Endothelial cell of umbilical vein (primary cell): ENCODE data around the gene FAM24A. TPM values are rescaled to one million over a fixed set of nuclear protein-coding genes. Genes with fewer than 3 reads are reported as not detected.
A peak's percentile ranks its signal among the peaks of the same experiment; 100 is the strongest.
"Not testable (repeated sequence)": the region's sequence is repeated elsewhere in the genome, so short reads cannot be mapped to it uniquely, and the experiment has no call there.

Experiments used
- BruUV-seq: library from RNA; stranded (reverse); fragments of 400-500 nt; replicated peaks from 2 replicates; lab custom pipeline; 2021; lab: Mats Ljungman, UMichigan
- CTCF ChIA-PET: fragments of 300-600, 350-600 bp; sonication (Branson Sonifier 250); formaldehyde crosslinking; loops from one replicate; lab custom pipeline; 2021; ENCODE audit warnings: antibody characterized with exemption, inconsistent platforms; lab: Charles Lee
- POLR2A ChIA-PET: fragments of 300-600, 350-600 bp; sonication (Branson Sonifier 250); formaldehyde crosslinking; loops from one replicate; lab custom pipeline; 2021; ENCODE audit warnings: antibody characterized with exemption, inconsistent platforms; lab: Charles Lee
- DNase-seq: peaks from one replicate; pipeline ENCODE4 v3.0.0-alpha.2; 2011; ENCODE audit warnings: low read depth, low spot score
- FAIRE-seq: peaks from 2 replicates; lab custom pipeline; 2011; peaks lifted over from hg19 to GRCh38; lab: Jason Lieb, UNC
- H2AFZ ChIP-seq: 2 replicates; pipeline ENCODE4 v1.6.0; 2012; ENCODE audit warnings: low read depth, low read length, control low read depth, inconsistent platforms
- H3K27ac ChIP-seq: 2 replicates; pipeline ENCODE4 v1.5.1; 2011; ENCODE audit warnings: low read depth, mild to moderate bottlenecking, control low read depth, low read length, moderate library complexity; ENCODE audit not compliant: insufficient read depth
- H3K27me3 ChIP-seq, 2 experiments: 2 replicates each; pipeline versions ENCODE4 v1.6.0 to v1.6.1; 2011; ENCODE audit warnings: low read length in 2 of 2, mixed read lengths in 1 of 2; ENCODE audit not compliant: control insufficient read depth in 2 of 2, insufficient read depth in 2 of 2
- H3K36me3 ChIP-seq, 2 experiments: 2 replicates in 1 of 2; 3 replicates in 1 of 2; pipeline ENCODE4 v1.5.1; 2011; ENCODE audit warnings: low read length in 2 of 2, mild to moderate bottlenecking in 1 of 2, moderate library complexity in 1 of 2; ENCODE audit not compliant: control insufficient read depth in 2 of 2, insufficient read depth in 2 of 2; ENCODE audit errors: extremely low read depth in 1 of 2
- H3K4me1 ChIP-seq: 3 replicates; pipeline ENCODE4 v1.5.1; 2011; ENCODE audit warnings: mild to moderate bottlenecking, low read length; ENCODE audit not compliant: control insufficient read depth, insufficient read depth; ENCODE audit errors: extremely low read depth
- H3K4me2 ChIP-seq: 2 replicates; pipeline ENCODE4 v1.6.1; 2011; ENCODE audit warnings: low read length, control low read depth, mixed read lengths; ENCODE audit not compliant: insufficient read depth
- H3K4me3 ChIP-seq, 3 experiments: fragments of 200-600 bp in 1 of 3; sonication (generic), shearing (Covaris generic) in 1 of 3; replicated peaks in 1 of 3; 2 replicates each; pipeline ENCODE4 v1.5.1; 2011 to 2016; ENCODE audit warnings: control low read depth in 3 of 3, low read length in 3 of 3, mild to moderate bottlenecking in 2 of 3, inconsistent platforms in 1 of 3, low read depth in 1 of 3, moderate library complexity in 1 of 3; ENCODE audit not compliant: insufficient read depth in 1 of 3
- H3K79me2 ChIP-seq: 2 replicates; pipeline ENCODE4 v1.6.0; 2012; ENCODE audit warnings: low read length, inconsistent platforms; ENCODE audit not compliant: control insufficient read depth, insufficient read depth
- H3K9ac ChIP-seq: replicated peaks from 2 replicates; pipeline ENCODE3; 2011; ENCODE audit warnings: low read length, control low read depth; ENCODE audit not compliant: insufficient read depth; ENCODE audit errors: extremely low read depth
- H3K9me1 ChIP-seq: replicated peaks from 3 replicates; pipeline ENCODE4 v1.6.0; 2011; ENCODE audit warnings: mild to moderate bottlenecking, low read length; ENCODE audit not compliant: control insufficient read depth, insufficient read depth; ENCODE audit errors: extremely low read depth
- H3K9me3 ChIP-seq: replicated peaks from 2 replicates; pipeline ENCODE4 v1.5.1; 2012; ENCODE audit warnings: low read length, inconsistent platforms; ENCODE audit not compliant: control insufficient read depth, insufficient read depth
- H4K20me1 ChIP-seq: replicated peaks from 2 replicates; pipeline ENCODE3; 2011; ENCODE audit warnings: mild to moderate bottlenecking, low read length; ENCODE audit not compliant: control insufficient read depth, insufficient read depth; ENCODE audit errors: extremely low read depth
- EZH2 ChIP-seq: IDR thresholded peaks from 2 replicates; pipeline ENCODE4 v1.6.1; 2012; ENCODE audit warnings: borderline replicate concordance, low read depth, mild to moderate bottlenecking, moderate library complexity, low read length, inconsistent platforms; ENCODE audit not compliant: severe bottlenecking
- FOS ChIP-seq: IDR thresholded peaks from 2 replicates; pipeline ENCODE4 v1.6.1; 2011; ENCODE audit warnings: mild to moderate bottlenecking, low read length, moderate library complexity, borderline replicate concordance; ENCODE audit not compliant: insufficient read depth
- GATA2 ChIP-seq: IDR thresholded peaks from 2 replicates; pipeline ENCODE4 v1.7.0; 2011; ENCODE audit warnings: low read depth, mild to moderate bottlenecking, moderate library complexity, mixed read lengths, low read length; ENCODE audit not compliant: insufficient read length, insufficient read depth
- JUN ChIP-seq: IDR thresholded peaks from 2 replicates; pipeline ENCODE4 v1.6.1; 2011; ENCODE audit warnings: borderline replicate concordance, low read depth; ENCODE audit not compliant: insufficient read length, insufficient read depth
- MYC ChIP-seq: IDR thresholded peaks from one replicate; pipeline ENCODE4 v1.6.1; 2011; ENCODE audit warnings: mild to moderate bottlenecking, low read depth, low read length
- POLR2A ChIP-seq: IDR thresholded peaks from 2 replicates; pipeline ENCODE4 v1.6.1; 2012; ENCODE audit warnings: low read depth, mild to moderate bottlenecking, control low read depth, low read length
- POLR2AphosphoS5 ChIP-seq: IDR thresholded peaks from 2 replicates; pipeline ENCODE4 v1.6.1; 2012; ENCODE audit warnings: low read depth, mild to moderate bottlenecking, control low read depth, low read length, moderate library complexity; ENCODE audit not compliant: insufficient read depth
- dilution Hi-C: fragments of 300-500 bp; cut with MboI; formaldehyde crosslinking; loops from one replicate; pipeline ENCODE4 v1.15.0; 2019; ENCODE audit warnings: low sequenced_read_pairs; ENCODE audit not compliant: extremely low pct_ligation_motif_present
- intact Hi-C: fragments of 100-400 bp; cut with micrococcal nuclease; formaldehyde crosslinking; loops from one replicate; pipeline ENCODE4 v1.10.0; 2022
- polyA plus RNA-seq, 4 experiments: library from polyadenylated mRNA; depleted of rRNA in 3 of 4; stranded (reverse) in 3 of 4; unstranded in 1 of 4; fragments of >200 nt; gene quantifications; 2 replicates each; pipeline versions ENCODE4 v1.2.1 to v1.2.3, GENCODE V29; 2011 to 2012; ENCODE audit warnings: missing spikeins in 1 of 4
- total RNA-seq: library from RNA; stranded (reverse); gene quantifications from 2 replicates; pipeline ENCODE4 v1.2.3, GENCODE V29; 2021
- TF ChIP-seq, protein P1 (sequence below), 2 donors: IDR thresholded peaks; 1 replicate in 1 of 2; 2 replicates in 1 of 2; pipeline ENCODE4 v1.5.1; 2011; ENCODE audit warnings: low read length in 2 of 2, mild to moderate bottlenecking in 2 of 2, moderate library complexity in 2 of 2, control low read depth in 1 of 2, inconsistent platforms in 1 of 2, low read depth in 1 of 2; ENCODE audit not compliant: insufficient read depth in 1 of 2; ENCODE audit errors: extremely low read depth in 1 of 2
- TF ChIP-seq, protein P2 (sequence below): IDR thresholded peaks from 2 replicates; pipeline ENCODE4 v1.6.1; 2011; ENCODE audit not compliant: insufficient read depth, insufficient read length

The FAM24A gene
- total and polyA plus RNA-seq, 2 donors (not counting 3 experiments of a cell fraction or from before 2014, with no cell fraction given): not detected

DNA sequence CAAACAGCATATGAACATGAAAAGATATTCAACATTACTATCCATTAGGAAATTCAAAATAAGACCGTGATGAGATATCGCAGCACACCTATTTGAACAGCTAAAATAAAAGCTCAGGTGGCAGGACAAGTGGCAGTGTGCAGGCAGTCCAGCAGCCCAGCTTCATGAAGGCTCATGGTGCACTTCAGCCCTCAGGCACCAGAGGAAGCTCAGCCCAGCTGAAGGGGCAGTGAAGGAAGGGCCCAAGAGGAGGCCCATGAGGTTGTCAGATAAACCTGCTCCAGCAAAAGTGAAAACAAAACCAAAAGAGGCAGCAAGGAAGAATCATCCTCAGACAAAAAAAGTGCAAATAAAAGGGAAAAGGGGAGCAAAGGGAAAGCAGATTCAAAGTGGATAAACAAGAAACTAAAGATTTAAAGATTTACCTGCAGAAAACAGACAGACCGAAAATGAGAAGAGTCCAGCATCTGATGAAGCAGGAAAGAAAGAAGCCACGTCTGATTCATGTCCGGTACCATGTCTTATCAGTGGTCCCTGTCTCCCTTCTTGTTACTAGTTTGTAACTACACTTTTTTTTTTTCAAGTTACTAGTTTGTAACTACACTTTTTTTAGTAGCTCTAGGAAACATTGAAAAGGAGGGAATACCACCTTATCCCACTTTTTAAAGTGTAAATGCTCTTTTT lies 16.0 kb upstream of the FAM24A start:
- Histone ChIP-seq H3K9me3 (no peaks in the 10 kb centered on the region), H2AFZ (no peak overlapping the region), H3K27me3 (no peaks in the 10 kb centered on the region), H3K27ac (no peak overlapping the region), H3K36me3 (no peaks in the 10 kb centered on the region), H3K4me1 (no peaks in the 10 kb centered on the region), H3K79me2 (no peaks in the 10 kb centered on the region), H3K9ac (no peak overlapping the region), H3K9me1 (no peaks in the 10 kb centered on the region), H4K20me1 (no peaks in the 10 kb centered on the region), H3K4me3 (no peak overlapping the region), H3K4me2 (no peak overlapping the region)
- TF ChIP-seq, protein P1, sequence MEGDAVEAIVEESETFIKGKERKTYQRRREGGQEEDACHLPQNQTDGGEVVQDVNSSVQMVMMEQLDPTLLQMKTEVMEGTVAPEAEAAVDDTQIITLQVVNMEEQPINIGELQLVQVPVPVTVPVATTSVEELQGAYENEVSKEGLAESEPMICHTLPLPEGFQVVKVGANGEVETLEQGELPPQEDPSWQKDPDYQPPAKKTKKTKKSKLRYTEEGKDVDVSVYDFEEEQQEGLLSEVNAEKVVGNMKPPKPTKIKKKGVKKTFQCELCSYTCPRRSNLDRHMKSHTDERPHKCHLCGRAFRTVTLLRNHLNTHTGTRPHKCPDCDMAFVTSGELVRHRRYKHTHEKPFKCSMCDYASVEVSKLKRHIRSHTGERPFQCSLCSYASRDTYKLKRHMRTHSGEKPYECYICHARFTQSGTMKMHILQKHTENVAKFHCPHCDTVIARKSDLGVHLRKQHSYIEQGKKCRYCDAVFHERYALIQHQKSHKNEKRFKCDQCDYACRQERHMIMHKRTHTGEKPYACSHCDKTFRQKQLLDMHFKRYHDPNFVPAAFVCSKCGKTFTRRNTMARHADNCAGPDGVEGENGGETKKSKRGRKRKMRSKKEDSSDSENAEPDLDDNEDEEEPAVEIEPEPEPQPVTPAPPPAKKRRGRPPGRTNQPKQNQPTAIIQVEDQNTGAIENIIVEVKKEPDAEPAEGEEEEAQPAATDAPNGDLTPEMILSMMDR (IDR thresholded peaks at IDR 0.05; ENCODE audit: extremely low read depth in 1 of 2, insufficient read depth in 1 of 2, low read depth in 1 of 2, low read length in 2 of 2): no peak
- TF ChIP-seq MYC (no peak), EZH2 (no peak), FOS (no peak), POLR2A (no peak), GATA2 (no peak), JUN (no peak), POLR2AphosphoS5 (no peak)
- TF ChIP-seq, protein P2, sequence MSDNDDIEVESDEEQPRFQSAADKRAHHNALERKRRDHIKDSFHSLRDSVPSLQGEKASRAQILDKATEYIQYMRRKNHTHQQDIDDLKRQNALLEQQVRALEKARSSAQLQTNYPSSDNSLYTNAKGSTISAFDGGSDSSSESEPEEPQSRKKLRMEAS: no peak
- no TSS peak for BruUV-seq
- peak; percentile 35 for FAIRE-seq
- dilution Hi-C loops: no loop called here
- ChIA-PET POLR2A (no interaction called here), CTCF (interaction anchor here (1.1 kb wide), 1 partner anchor 19 kb away, joined by 3 read pairs; no protein-coding TSS in a partner anchor)
- no peak for DNase-seq
- intact Hi-C loops: no loop called here

DNA sequence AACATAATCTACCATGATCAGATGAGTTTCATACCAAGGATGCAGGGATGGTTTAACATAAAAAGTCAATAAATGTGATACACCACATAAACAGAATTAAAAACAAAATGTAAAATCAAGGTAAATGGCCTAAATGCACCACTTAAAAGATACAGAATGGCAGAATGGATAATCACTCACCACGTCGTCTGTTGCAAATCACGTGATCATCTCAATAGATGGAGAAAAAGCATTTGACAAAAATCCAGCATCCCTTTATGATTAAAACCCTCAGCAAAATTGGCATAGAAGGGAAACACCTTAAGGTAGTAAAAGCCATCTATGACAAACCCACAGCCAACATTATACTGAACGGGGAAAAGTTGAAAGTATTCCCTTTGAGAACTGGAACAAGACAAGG lies 6.5 kb upstream of the FAM24A start:
- H3K9ac ChIP-seq, H3K27me3 ChIP-seq, H3K4me2 ChIP-seq, H4K20me1 ChIP-seq, dilution Hi-C loops, H3K4me3 ChIP-seq, CTCF ChIA-PET, H3K4me1 ChIP-seq, H3K27ac ChIP-seq, intact Hi-C loops, H3K36me3 ChIP-seq, H2AFZ ChIP-seq, FAIRE-seq, BruUV-seq, H3K9me1 ChIP-seq, DNase-seq, H3K9me3 ChIP-seq, H3K79me2 ChIP-seq, POLR2A ChIA-PET: not testable (repeated sequence)
